GM21390 (cell line): Measurements from ENCODE around the gene FABP3.

ENCODE experiments used
- ATAC-seq: cut with Tn5 transposase; IDR thresholded peaks from one replicate; pipeline ENCODE4 v1.9.1; 2021; ENCODE audit not compliant: unreplicated experiment

FABP3 gene

GRCh38 chr1:31373056-31373896 is at the start of gene FABP3:
TSS of gene FABP3 (minus strand) at chr1:31373076. CDS start at chr1:31373014, 62 bp downstream.
- no peak for ATAC-seq

- no peak for ATAC-seq
These were observed 48.6 kb upstream of the FABP3 start for GRCh38 chr1:31421371-31422040.

- ATAC-seq, result no peak
These were observed 47.8 kb upstream of the FABP3 start for GRCh38 chr1:31420716-31421115.

GRCh38 chr1:31418626-31419323 is 45.9 kb upstream of the FABP3 start:
- no peak for ATAC-seq

GRCh38 chr1:31417148-31417547 is 44.3 kb upstream of the FABP3 start:
- no peak for ATAC-seq

- no peak for ATAC-seq
These were observed 43.3 kb upstream of the FABP3 start for GRCh38 chr1:31416101-31416736.

GRCh38 chr1:31415658-31416057 is 42.8 kb upstream of the FABP3 start:
- no peak for ATAC-seq

GRCh38 chr1:31414980-31415370 is 42.1 kb upstream of the FABP3 start:
- no peak for ATAC-seq

- ATAC-seq, result peak; percentile 21
These were observed 40.6 kb upstream of the FABP3 start for GRCh38 chr1:31413405-31414001.

GRCh38 chr1:31412732-31413404 is 40.0 kb upstream of the FABP3 start, which contains the start of gene SERINC2:
TSS of gene SERINC2 (plus strand) at chr1:31413213. CDS start at chr1:31413266, 53 bp downstream.
- peak; percentile 58 for ATAC-seq

- ATAC-seq, result no peak
These were observed 39.3 kb upstream of the FABP3 start for GRCh38 chr1:31412205-31412604.

GRCh38 chr1:31410871-31411270 is 38.0 kb upstream of the FABP3 start:
- no peak for ATAC-seq

GRCh38 chr1:31409946-31410858 is 37.3 kb upstream of the FABP3 start:
- no peak for ATAC-seq

GRCh38 chr1:31408788-31409318 is 36.0 kb upstream of the FABP3 start:
- no peak for ATAC-seq

- ATAC-seq, result no peak
These were observed 34.3 kb upstream of the FABP3 start for GRCh38 chr1:31407029-31407626.

GRCh38 chr1:31405578-31406245 is 32.8 kb upstream of the FABP3 start:
- no peak for ATAC-seq

GRCh38 chr1:31401241-31401640 is 28.4 kb upstream of the FABP3 start:
- no peak for ATAC-seq

- ATAC-seq, result no peak
These were observed 27.5 kb upstream of the FABP3 start for GRCh38 chr1:31400393-31400792.
